B cell (primary cell): ENCODE measurements around the gene L3MBTL3.

Experiments
- EZH2 ChIP-seq: IDR thresholded peaks from 2 replicates; pipeline ENCODE4 v1.6.1; 2012; ENCODE audit warnings: borderline replicate concordance, low read depth, mild to moderate bottlenecking, moderate library complexity, low read length; ENCODE audit not compliant: insufficient read depth, poor library complexity, severe bottlenecking
- TF ChIP-seq, protein P1 (sequence below): fragments of 200-600 bp; IDR thresholded peaks from one replicate; pipeline ENCODE4 v1.8.0; 2022; ENCODE audit warnings: antibody characterized with exemption, mild to moderate bottlenecking

DNA sequence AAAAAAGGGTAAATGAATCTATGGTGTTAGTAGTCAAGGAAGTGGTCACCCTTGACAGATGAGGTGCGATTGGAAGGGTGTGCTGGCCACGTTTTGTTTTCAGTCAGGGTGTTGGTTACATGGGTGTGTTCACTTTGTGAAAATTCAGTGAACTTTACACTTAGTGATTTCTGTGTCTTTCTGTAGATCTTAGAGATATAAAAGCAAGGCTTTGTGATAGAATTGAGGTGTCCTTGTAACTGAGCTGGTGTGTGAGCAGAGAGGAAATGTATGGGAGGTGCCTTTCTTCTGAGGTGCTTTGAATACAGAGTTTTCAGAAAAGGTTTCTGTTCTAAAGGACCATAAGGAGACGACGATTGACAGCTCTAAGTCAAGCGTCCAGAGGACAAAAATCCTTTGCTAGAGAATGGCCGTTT lies 113.9 kb downstream of the L3MBTL3 start:
- TF ChIP-seq, protein P1, sequence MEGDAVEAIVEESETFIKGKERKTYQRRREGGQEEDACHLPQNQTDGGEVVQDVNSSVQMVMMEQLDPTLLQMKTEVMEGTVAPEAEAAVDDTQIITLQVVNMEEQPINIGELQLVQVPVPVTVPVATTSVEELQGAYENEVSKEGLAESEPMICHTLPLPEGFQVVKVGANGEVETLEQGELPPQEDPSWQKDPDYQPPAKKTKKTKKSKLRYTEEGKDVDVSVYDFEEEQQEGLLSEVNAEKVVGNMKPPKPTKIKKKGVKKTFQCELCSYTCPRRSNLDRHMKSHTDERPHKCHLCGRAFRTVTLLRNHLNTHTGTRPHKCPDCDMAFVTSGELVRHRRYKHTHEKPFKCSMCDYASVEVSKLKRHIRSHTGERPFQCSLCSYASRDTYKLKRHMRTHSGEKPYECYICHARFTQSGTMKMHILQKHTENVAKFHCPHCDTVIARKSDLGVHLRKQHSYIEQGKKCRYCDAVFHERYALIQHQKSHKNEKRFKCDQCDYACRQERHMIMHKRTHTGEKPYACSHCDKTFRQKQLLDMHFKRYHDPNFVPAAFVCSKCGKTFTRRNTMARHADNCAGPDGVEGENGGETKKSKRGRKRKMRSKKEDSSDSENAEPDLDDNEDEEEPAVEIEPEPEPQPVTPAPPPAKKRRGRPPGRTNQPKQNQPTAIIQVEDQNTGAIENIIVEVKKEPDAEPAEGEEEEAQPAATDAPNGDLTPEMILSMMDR = no peak
- no peak for TF ChIP-seq EZH2
